Left renal pelvis (tissue), 4 donors: ENCODE data around the gene ADAM8. TPM values are rescaled to one million over a fixed set of nuclear protein-coding genes. Genes with fewer than 3 reads are reported as not detected.

Experiments
- DNase-seq, 4 donors: peaks; one replicate each; pipeline ENCODE4 v3.0.0-alpha.2; 2013; ENCODE audit warnings: low read depth in 4 of 4, low spot score in 3 of 4
- polyA plus RNA-seq, 4 donors: library from polyadenylated mRNA; unstranded; fragments of 120-200 nt; gene quantifications; one replicate each; pipeline ENCODE4 v1.2.1, GENCODE V29; 2013; ENCODE audit not compliant: insufficient read length in 4 of 4

The ADAM8 gene
- polyA plus RNA-seq, 4 donors: 0.99 to 5.0 (median 2.1) TPM

DNA sequence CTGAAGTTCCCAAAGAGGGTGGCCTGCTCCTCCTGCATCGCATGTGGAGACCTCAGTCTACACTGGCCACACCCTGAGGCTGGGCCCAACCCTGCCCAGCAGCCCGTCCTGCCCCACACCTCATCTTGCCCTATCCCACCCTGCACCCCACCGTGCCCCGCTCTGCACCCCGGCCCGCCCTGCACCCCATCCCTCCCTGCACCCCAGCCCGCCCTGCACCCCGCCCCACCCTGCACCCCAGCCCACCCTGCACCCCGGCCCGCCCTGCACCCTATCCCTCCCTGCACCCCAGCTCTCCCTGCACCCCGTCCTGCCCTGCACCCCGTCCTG is 24.5 kb downstream of the ADAM8 start:
- no peak for DNase-seq

DNA sequence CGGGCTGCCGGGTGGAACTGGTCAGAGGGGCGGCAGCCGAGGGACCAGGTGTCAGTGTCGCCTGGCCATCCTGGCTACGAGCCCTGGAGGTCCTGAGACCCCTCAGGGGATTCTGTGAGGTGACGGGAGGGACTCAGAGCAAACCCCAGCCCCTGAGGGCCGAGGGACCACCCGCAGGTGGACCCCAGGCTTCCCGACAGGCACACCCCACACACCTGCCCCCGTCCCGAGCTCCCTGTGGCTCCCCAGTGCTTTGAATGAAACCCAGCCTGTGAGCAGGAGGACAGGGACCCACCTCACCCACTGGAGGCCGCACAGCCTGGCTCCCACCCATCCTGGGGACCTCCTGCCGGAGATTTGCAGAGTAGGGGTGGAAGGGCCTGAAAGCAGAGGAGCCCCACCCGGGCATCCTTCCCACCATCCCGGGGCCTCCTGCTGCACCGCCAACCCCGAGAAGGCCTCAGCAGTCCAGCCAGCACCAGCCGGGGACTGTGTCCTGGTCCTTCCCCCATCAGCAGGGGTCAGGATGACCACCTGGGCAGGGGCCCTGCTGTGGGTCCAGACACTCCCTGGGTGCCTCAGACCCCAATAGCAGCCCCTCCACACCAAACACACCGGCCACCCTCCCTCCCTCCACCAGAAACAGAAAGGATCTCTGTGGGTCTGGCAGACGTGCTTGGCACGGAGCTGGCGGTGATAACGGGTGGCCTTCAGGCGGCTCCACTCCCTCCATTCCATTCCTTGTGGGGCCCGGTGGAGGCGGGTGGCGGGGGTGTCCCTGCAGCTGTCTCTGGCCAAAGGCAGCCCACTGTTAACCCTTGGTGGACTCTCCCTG is 25.1 kb downstream of the ADAM8 start:
- DNase-seq: no peak

DNA sequence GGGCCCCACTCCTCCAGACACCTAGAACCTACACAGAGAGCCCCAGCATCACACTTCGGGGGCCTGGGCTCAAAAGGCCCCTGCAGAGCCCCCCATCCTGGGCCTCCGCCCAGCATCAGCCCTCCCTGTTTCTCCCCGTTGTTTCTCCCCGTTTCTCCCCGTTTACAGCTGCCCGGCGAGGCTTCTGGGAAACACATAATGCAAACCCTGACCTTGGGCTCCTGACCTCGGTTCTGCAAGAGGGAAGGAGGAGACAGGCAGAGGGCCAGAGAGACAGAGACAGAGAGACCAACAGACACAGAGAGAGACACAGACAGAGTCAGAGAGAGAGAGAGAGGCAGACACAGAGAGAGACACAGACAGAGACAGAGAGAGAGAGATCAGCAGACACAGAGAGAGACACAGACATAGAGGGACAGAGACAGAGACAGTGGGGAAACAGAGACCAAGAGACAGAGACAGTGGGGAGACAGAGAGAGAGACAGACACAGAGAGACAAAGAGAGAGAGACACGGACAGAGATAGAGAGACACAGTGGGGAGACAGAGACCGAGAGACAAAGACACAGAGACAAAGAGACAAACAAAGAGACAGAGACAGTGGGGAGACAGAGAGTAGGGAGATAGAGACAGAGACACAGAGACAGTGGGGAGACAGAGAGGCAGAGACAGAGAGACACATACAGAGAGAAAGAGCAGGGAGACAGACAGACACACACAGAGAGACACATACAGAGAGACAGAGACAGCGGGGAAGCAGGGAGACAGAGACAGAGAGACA is 26.5 kb downstream of the ADAM8 start:
- no peak for DNase-seq

DNA sequence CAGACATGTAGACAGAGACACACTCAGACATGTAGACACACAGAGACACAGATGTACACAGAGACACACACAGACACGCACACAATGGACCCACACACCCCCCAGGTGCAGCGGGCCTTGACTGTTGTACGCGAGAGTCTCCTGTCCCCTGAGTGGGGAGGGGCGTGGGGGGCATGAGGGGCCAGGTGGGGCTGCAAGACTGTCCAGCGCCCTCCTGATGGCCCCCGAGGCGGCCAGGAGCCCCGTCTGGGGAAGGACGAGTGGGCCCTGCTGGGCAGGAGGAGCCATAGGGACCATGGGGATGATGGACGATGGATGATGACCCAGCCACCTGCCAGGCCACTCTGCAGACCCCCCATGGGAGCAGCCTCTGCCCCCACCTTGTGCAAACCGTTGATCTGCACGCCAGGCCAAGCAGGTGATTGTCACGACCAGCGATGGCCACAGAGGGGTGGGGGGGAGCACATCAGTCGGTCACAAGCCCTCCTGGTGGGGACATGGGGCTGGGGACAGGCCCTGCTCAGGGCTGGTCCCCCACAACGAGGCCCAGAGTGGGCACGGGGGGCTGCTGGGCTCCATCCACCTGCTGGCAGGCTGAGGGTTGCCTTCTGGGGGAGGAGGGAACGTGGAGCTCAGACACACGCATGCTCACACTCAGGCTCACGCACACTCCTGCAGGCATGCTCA is 27.4 kb downstream of the ADAM8 start:
- no peak for DNase-seq

DNA sequence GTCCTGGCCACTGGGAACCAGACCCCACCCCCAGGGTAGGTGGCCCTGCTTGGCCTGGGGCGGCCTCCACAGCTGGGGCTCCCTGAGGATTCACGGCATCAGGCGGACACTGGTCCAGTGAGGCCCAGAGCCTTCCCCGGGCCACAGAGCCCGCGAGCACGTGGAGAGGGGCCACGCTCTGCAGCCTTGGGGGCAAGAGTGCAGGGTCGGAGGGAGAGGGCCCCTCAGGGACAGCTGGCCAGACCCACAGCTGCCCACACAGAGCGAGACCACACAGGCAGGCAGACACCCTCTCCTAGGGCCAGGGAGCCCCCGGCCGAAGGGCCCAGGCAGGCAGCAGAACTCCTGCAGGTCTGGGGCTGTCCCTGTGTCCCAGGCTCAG is 28.3 kb downstream of the ADAM8 start:
- no peak for DNase-seq

DNA sequence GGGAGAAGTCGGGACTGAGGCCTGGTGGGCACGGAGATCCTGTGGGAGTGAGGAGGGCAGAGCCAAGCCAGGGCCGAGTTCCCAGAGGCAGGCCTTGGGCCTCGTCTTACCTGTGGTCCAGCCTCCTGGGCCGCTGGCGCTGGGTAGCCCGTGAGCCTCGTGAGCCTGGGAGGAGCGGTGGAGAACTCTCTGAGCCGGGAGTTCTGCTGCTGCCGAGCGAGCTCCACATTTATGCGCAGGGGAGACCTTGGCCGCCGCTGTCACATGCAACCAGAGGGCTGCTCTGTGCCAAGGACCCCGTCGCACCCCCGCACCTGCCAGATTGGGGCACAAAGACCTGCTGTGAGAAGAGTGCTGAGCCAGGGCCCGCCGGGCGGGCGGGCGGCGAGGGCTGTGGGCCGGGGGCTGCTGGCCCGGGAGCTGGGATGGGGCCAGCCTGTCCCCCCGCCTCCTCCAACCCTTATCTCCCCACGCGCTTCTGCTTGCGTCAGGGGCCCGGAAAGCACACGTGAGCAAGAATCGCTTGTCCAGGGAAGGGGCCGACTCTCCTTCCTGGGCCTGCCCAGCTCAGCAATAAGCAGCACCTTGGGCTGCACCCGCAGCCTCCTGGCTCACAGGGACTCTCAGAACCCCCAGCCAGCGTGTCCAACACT is 28.9 kb downstream of the ADAM8 start:
- no peak for DNase-seq

DNA sequence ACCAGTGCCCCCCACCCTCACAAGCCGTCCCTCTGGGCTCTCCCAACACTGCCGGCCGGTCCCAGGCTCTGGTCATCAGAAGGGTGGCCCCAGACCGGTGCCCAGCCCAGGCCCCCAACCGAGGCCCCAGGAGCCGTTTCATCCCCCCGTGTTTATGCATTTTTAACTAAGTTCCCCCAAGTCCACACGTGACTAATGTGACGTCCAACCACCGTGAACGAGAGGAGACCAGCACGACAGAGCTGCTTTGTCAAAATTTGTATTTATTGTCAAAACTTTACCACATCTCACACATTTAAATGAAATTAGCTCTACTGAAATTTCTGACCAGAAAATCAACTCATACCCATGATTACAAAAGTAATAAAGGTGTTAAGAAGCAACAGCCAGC is 30.4 kb downstream of the ADAM8 start:
- no peak for DNase-seq

DNA sequence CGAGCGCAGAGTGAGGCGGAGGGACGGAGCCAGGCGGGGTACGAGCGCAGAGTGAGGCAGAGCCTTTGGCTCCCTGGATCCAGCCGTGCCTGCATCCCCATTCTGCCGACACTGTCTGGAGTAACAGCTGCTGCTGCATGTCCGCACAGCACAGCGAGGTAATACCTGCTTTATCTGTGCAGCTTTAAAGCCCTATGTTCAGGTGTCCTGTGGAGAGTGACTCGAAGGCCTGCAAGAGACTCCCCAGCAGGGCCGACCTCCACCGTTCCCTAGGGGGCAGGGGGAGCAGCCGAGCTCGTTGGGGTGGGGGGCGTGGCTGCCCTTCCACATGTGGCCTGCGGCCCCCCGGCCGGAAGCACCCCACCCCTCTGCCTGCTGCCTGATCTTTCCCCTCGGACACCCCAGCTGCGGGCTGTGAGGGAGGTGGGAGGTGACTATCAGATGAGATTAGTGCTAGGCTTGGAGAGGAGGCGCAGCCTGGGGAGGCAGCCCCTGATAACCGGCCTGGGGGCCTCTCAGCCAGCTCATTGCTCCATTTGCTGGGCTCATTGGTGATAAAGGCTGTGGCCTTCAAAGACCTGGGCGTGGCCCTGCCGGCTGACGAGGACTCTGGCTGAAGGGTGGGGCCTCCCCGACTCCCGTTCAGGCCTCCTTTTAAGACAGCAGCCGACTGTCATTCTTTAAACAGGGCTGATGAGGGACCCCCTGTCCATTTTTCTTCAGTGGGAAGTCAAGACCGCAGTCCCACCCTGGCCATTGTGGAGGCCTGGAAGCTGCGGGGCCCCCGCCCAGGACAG is 31.0 kb downstream of the ADAM8 start:
- no peak for DNase-seq

DNA sequence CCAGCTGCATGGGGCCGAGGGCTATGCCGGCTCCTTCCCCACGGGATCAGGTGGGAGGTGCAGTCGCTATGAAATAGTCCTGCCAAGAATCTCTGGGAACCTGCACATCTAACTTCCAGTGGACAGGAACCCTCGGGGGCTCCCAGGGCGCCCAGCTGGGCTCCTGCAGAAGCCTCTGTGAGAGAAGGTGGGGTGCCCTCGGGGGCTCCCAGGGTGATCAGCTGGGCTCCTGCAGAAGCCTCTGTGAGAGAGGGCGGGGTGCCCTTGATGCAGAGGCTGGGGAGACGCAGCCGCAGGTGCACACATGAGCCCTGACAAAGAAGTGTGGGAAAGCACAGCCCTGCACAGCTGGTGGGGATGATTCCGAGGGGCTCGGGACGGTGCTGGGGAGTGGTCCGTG is 33.1 kb downstream of the ADAM8 start:
- no peak for DNase-seq

DNA sequence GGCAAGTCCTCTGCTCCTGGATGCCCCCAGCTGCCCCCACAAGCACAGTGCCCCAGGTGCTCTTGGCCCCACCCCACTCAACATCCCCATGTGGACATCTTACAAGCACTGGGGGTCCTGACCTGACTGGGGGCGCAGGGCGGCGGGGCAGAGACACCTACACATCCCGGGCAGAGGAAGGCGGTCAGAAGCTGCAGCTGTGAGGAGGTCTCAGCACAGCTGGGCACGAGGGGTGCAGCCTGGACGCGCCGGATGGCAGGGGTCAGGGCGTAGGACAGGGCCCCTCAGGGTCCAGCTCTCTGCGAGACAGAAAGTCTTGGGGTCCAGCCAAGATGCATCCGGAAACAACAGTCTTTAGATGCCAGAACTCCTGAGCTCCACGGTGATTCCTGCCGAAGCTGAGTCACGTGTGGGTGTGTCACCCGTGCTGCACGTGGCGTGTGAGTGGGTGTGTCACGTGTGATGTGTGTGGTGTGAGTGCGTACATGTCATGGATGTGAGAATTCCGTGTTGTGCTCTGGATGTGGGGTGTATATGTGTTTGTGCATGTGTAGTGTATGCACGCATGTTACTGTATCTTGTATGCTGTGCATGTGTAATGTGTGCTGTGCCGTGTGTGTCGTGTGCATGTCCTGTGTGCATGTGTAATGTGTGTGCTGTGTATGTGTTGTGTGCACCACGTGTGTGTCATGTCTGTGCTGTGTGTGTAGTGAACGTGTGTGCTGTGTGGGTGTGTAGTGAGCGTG is 33.9 kb downstream of the ADAM8 start:
- DNase-seq: no peak

DNA sequence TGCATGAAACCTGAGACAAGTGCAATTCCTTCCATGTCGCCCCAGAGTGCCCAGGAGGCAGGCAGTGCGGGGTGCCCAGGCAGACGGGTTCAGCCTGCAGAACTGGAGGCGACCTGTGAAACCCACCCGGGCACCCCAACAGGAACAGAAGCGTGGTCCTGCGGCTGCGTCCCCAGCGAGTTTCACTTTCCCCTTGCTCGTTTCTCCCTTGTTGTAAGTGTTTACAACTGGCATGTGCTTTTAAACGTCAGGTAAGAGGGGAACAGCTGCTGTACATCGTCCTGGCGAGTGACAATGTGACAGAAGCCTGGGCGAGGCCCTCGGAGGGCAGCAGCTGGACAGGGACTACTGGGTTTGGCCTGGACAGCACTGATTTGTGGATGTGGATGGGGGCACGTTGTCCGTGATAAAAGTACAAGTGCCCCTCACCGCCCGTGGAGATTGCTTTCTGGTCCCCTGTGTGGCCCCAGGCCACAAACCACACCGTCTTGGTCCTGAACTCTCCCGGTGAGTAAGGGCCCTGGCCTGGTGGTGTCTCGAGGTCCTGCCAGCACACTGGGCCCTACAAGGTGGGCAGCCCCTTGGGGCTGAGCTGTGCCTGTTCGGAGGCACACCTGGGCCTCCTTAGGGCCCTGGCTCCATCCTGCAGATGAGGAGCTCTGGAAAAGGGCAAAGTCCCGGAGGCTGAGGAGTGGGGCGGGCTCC is 35.0 kb downstream of the ADAM8 start:
- no peak for DNase-seq

DNA sequence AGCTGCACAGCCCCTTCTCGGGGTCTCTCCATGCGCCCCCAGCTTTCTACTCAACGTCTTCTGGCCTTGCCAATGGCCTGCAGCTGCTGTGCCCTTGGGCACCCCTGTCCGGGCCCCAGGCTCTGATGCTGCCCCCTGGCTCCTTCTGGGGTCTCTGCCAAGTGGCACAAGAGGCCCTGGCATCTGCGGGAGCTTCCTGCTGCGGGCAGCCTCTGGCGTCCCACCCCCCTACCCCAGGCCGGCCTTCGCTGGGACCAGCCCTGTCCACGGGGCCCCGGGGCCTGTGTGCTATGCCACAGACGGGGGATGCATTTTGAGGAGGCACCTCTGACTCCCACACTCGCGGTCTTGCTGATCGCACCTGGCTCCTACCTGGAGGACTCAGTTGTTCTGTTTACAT is 36.7 kb downstream of the ADAM8 start:
- no peak for DNase-seq

DNA sequence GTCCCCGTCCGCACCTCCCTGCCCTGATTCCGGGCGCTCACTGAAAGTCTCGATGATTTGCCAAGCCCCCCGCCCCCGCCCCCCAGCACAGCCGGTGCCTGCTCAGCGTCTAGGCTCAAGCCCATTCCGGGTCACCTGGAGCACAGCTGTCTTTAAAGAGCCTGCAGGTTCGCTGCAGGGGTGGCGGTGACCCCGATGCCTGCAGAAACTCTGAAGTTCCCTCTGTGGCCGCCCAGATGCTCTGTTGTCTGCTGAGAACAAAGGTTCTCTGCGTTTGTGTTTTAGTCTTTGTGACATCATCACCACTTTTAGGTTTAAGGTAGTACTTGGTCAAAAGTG is 38.2 kb downstream of the ADAM8 start:
- no peak for DNase-seq

DNA sequence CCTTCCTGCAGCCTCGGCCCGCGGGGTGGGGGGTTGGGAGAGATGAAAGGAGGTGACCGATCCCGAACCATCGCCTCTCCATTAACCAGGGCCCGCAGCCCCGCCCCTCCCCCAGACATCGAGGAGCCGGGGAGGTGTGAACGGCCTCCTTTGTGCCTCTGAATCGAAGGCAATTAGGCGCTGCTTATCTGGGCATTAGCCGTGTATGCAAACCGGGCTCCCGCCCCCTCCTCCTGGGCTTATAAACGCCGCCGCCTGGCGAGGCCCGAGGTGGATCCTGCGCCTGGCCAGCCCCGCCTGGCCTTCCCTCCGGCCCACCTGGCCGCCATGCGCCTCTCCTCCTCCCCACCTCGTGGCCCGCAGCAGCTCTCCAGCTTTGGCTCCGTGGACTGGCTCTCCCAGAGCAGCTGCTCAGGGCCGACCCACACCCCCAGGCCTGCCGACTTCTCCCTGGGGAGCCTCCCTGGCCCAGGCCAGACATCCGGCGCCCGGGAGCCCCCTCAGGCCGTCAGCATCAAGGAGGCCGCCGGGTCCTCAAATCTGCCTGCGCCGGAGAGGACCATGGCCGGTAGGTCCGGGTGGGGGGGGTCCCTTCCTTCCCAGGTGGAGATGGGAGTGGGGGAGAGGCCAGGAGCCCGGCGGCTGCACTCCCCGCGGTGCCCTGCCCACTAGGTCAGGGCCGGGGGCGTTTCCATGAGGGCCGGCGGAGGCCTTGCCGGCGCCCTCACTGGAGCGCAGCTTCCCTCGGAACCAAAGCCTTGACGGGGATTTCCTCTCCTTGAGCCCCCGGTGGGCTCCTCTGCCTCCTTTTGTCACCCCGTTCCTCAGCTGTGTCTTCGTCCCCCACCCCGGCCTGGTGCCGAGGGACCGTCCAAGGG is 38.8 kb downstream of the ADAM8 start, which contains the start of gene VENTX:
Gene VENTX, plus strand, starts transcription at position 268 of the 878 bp plus-strand sequence. Its CDS starts 60 bp downstream, at position 328.
- no peak for DNase-seq

DNA sequence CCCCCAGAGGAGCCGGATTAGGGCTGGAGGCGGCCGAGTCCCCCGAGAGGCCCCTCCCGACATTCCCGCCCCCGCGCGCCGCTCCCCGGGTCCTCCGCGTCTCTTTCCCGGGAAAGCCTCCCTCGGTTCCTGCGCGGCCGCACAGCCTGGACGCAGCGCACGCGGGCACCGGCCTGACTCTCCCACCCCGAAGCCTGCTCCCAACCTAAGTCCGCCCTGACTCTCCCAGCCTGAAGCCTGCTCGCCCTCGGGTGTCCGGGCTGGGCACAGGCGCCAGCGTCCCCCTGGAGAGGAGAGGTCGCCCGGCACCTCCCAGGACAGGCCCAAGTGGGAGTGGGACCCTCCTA is 39.5 kb downstream of the ADAM8 start:
- no peak for DNase-seq

DNA sequence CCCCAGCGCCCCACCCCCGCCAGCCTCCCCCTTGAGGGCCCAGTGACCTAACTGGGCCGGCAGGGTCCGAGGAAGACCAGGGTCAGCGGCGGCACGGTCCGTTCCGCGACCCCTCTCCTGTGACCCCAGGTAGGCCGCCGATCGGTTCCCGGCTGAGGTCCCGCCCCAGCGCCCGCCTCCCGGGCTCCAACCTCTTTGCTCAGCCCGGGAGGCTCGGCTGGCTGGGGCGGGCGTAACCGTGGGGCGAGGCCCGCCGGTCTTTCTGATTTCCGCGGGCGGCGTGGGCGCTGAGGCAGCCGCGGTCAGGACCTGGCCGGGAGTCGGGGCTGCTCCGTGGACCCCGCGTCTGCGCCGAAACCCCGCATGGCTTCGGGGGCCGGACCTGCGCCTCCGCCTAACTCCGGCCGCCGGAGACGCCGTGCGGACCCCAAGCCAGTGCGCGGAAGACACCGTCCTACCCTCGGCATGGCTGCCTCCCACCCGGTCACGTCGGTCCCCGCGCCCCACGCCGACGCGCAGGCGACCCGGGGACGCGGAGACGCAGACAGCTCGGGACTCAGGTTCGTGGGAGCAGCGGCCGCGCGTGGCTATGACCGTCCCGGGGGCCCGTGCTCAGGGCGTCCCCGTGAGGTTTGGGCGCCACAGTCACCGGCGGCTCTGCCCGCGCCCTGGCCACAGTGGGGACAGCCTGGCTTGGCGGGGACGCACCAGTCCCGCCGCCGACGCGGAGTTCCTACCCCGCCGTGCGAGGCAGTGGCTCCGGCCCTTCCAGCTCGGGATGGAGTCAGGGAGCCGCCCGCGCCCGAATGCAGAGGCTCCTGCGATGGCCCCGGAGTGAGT is 40.0 kb downstream of the ADAM8 start:
- no peak for DNase-seq

DNA sequence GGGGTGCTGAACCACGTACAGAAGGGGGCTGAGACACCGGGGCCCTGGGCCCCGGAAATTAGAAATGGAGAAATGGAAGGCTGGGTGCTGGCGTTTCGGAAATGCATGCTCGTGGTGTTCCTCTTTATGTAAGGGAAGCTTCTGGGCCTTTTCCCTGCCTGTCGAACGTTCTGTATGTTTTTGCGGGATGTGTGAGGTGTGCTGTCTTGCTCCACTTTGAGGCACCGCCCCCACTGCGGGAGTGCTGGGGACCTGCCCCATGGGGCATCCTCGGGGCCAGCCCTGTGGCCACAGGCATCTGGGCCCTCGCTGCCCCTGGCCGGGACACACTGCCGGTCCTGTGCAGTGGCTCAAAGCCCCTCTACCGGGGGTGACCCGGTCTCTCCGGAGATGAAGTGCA is 40.7 kb downstream of the ADAM8 start:
- DNase-seq: no peak
